NCI-H82 treated with DMSO at 0.1 percent for 48 hours (cell line): ENCODE data around the gene GNB3.

ENCODE experiments used
- DNase-seq: peaks from one replicate; lab custom pipeline; 2025; ENCODE audit not compliant: unreplicated experiment; lab: John Stamatoyannopoulos, UW

GNB3 gene

DNA sequence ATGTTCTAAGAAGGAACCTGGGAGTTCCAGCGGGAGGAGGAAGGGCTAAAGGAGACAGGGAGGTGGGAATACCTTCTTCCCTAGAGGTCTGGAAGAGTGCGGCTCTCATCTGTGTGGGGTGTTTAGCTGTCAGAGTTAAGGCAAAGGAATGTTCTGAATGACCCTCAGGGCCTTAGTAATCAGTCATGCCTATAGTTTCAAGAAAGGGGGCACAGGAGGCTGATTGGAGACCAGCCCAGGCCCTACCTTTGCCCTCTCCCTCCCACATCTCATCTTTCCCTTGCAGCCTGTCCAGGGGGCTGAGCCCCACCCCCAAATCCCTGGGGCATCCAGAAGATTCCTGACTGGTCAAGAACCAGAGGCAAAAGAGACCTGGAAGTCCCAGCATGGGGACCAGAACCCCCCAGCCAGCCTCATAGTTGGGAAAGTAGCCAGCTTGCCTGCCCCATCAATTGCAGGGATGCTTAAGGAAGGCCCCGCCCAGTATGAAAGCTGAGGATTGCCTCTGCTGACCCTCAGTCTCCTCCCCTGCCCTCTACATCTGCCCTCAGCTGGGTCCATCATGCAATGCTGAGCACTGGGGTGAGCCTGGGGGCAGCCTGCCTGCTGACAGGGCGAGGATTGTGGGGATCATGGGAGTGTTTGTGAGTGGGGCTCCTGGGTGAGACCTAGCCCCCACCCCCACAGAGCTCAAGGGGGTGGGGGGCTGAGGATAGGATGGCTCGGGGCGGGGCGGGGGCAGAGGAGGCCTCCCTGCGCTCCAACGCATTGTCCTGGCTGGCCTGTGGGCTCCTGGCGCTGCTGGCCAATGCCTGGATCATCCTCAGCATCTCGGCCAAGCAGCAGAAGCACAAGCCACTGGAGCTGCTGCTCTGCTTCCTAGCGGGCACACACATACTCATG, 17.3 kb upstream of the GNB3 start:
- no peak for DNase-seq

DNA sequence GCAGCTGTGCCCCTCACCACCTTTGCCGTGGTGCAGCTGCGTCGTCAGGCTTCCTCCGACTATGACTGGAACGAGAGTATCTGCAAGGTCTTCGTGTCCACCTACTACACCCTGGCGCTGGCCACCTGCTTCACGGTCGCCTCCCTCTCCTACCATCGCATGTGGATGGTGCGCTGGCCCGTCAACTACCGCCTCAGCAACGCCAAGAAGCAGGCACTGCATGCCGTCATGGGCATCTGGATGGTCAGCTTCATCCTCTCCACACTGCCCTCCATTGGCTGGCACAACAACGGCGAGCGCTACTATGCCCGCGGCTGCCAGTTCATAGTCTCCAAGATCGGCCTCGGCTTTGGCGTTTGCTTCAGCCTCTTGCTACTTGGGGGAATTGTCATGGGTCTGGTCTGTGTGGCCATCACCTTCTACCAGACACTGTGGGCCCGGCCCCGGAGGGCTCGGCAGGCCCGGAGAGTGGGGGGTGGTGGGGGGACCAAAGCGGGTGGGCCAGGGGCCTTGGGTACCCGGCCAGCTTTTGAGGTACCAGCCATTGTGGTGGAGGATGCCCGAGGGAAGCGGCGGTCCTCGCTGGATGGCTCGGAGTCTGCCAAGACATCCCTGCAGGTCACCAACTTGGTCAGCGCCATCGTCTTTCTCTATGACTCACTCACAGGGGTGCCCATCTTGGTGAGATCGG, 16.5 kb upstream of the GNB3 start:
- DNase-seq, result no peak

DNA sequence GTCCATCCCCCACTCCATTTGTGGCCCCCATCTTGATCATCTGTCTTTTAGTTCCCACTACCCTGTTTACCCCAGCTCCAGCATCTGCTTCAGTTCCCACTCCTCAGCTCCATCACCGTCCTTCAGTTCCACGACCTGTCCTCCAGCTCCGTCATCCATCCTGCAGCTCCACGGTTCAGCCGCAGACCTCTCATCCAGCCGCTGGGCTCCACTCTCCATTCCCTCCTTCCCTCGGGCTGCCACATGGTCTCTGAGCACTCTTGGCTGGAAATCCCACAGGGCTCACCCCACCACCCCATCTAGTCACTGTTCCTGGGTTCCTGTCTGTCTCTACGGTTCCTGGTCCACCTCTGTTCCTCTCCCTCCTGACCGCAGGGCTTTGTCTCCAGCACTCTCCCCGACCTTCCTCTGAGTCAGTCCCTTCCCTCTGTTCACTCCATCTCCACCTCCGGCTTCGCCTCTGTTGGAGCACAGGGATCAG, 15.8 kb upstream of the GNB3 start:
- no peak for DNase-seq

DNA sequence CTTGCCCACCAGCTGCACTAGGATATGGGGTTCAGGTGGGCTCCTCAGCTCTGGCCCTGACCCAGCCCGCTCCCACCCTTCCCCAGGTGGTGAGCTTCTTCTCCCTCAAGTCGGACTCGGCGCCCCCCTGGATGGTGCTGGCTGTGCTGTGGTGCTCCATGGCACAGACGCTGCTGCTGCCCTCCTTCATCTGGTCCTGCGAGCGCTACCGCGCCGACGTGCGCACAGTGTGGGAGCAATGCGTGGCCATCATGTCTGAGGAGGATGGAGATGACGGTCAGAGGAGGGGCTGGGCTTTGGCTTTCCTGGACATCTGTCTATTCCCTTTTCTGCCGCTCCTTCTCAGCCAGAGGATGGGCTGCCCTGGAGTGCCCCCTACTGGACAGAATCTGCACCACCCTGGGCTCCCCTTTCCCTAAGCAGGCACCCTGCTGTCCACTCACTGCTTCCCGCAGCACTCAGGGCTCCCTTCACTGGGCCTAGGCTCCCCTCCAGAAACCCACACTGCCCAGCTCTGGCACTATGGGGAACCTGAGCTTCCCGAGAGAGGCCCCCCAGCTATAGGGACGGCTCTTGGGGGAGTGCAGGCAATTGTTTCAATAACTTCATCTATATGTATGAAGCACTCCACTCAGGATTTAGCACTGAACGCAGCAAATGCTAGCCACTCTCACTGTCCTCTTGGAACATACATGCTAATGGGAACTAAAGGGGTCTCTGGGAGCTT, 15.2 kb upstream of the GNB3 start:
- DNase-seq, result peak; percentile 94

DNA sequence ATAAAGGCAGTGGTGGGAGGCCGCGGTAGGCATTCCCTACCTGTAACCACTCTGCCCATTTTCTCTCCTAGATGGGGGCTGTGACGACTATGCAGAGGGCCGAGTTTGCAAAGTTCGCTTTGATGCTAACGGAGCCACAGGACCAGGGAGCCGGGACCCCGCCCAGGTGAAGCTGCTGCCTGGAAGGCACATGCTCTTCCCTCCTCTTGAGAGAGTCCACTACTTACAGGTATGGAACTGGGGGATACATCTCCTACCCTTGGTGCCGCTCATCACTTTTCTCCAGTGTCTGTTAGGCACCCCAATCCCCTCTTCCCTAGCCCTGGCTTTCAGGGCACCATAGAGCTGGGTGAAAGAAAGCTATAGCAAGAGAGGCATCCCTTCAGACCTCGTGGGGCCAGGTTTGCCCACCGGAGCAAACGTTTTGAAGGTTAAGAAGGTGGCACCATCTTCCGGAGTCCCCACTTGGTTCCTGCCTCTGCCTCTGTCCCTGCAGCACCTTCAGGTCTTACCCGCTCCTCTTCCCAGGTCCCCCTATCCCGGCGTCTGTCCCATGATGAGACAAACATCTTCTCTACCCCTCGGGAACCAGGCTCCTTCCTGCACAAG, 14.5 kb upstream of the GNB3 start:
- DNase-seq, result no peak

DNA sequence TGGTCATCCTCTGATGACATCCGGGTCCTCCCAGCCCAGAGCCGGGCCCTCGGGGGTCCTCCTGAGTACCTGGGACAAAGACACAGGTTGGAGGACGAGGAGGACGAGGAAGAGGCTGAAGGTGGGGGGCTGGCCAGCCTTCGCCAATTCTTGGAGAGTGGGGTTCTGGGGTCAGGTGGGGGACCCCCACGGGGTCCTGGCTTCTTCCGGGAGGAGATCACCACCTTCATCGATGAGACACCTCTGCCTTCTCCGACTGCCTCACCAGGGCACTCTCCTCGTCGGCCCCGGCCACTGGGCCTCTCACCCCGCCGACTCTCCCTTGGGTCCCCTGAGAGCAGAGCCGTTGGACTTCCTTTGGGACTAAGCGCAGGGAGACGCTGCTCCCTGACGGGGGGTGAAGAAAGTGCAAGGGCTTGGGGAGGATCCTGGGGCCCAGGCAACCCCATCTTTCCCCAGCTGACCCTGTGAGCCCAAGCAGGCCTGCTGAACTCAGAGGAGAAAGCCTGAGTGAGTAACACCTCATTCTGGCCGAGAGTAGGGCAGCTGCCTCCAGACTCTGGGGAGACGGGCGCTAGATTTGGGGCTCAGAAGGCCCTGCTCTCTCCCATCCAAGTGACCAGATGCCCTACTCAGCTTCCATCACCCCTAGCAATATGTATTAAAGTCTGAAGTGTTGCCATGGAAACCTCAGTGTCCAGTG, 13.8 kb upstream of the GNB3 start:
- no peak for DNase-seq

DNA sequence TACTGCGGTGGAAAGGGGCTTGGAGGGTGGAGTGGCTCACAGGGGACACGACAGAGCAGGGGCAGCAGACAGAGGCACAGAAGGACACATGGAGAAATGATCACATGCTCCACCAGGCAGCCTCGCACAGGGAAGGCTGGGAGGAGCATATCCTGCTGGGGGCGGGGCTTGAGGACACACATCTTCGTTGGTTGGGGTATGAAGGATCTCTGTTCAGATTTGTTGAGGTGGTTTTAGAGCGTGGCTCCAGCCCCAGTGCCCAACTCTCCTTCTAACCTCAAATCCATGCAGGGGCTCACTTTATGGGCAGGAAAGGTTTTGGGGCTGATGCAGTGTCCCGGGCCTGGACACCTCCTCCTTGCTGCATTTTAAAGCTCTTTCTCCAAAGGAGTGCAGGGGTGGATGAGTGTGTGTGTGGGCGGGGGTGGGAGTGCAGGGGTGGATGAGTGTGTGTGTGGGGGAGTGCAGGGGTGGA, 13.3 kb upstream of the GNB3 start:
- peak; percentile 89 for DNase-seq

DNA sequence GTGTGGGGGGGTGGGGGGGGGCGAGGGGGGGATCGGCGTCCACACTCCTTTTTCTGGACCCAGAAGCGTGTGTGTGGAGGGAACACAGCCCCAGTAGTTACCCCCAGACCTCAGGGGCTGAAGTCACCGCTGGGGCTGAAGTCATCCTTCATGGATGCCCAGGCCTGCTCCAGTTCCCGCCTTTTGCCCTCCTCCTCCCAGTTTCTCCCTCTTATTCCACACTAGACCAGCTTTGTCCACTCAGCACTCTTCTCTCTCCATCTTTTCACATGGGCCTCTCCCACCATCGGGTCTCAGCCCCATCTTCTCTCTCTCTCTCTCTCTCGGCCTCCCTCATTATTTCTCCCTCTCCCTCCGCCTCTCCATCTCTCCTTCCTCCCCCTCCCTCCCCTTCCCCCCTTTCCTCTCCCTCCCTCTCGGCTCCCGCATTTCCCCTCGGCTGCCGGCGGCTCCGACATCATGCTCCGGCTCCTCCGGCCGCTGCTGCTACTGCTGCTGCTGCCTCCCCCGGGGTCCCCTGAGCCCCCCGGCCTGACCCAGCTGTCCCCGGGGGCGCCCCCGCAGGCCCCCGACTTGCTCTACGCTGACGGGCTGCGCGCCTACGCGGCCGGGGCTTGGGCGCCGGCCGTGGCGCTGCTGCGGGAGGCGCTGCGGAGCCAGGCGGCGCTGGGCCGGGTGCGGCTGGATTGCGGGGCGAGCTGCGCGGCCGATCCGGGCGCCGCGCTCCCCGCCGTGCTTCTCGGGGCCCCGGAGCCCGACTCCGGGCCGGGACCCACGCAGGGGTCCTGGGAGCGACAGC, 12.5 kb upstream of the GNB3 start, which contains the start of gene P3H3:
Gene P3H3, plus strand, starts transcription at position 426 of the 799 bp plus-strand sequence. Its CDS starts 34 bp downstream, at position 460.
- DNase-seq, result peak; percentile 47

DNA sequence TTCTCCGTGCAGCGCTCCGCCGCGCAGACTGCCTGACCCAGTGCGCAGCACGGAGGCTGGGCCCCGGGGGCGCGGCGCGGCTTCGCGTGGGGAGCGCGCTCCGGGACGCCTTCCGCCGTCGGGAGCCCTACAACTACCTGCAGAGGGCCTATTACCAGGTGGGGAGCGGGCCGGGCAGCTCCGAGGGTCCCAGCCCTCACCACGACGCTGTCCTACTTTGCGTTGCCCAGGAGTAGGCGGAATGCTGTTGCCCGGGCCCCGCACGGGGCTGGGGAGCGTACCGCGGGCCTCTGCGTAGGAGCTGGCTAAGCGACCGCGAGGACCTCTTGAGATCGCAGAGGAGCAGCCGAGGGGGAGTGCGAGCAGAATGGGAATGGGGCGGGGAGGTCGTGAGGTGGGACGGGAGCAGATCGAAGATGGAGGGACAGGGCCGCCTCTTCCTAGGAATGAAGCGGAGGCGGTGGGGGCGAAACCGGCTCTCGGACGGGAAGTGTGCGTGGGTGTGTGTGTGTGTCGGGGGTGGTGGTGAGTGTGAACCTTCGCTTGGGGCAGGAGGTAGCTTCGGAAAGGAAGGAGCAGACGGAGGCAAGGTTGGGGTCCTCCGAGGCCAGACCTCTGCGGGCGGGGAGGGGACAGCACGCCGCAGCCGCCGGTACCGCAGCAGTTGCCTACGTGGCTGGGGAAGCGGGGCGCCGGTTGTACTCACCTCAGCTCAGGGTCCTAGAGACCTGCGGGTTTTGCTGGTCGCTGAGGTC, 11.8 kb upstream of the GNB3 start:
- no peak for DNase-seq

DNA sequence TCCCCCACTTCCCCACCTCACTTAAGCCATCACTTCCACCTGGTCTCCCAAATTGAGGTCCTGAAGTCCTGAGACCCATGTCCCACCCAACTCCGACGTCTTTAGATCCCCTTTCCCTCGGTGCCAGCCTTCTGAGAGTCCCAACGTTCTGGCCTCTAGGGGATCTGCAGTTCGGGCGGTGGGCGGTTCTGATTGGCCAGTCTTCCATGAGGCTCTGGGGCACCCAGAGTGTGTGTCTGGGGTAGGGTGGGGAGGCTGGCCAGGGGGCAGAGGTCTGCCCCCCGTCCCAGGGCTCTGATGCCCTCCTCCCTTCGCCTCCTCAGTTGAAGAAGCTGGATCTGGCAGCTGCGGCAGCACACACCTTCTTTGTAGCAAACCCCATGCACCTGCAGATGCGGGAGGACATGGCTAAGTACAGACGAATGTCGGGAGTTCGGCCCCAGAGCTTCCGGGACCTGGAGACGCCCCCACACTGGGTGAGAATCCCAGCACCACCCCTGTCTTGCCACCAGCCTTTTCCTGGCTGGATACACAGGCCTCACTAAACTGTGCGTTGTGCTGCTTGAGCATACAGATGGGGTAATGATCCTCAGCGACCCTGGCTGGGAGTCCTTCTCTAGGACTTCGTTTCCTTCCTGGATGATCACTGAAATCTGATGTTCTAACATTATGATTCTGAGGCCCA, 11.0 kb upstream of the GNB3 start:
- peak; percentile 23 for DNase-seq

DNA sequence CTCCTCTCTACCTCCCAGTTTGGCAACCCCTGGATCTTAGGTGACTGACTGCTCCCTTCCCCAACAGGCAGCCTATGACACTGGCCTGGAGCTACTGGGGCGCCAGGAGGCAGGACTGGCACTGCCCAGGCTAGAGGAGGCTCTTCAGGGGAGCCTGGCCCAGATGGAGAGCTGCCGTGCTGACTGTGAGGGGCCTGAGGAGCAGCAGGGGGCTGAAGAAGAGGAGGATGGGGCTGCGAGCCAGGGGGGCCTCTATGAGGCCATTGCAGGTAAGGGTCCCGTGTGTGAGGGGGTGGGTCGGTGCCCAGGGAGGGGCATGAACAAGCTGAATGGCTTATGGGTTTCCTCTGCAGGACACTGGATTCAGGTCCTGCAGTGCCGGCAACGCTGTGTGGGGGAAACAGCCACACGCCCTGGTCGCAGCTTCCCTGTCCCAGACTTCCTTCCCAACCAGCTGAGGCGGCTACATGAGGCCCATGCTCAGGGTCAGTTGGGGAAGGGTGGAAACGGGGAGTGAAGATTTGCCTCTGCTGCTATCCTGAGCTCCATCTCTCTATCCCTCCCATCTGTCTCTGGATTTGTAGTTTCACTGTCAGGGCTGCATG, 10.3 kb upstream of the GNB3 start:
- DNase-seq, result no peak

DNA sequence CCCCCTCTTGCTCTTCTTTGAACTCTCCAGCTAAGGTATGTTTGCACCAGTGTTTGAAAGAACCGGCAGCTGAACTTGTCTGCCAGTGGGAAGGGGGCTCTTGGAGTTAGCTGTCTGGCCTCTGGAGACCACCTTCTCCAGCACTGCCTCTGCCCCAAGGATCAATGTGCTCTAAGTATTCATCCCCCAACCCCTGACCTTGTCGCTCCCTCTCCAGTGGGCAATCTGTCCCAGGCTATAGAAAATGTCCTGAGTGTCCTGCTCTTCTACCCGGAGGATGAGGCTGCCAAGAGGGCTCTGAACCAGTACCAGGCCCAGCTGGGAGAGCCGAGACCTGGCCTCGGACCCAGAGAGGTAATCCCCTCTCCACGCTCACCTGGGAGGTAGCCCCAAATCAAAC, 9.7 kb upstream of the GNB3 start:
- DNase-seq, result no peak

DNA sequence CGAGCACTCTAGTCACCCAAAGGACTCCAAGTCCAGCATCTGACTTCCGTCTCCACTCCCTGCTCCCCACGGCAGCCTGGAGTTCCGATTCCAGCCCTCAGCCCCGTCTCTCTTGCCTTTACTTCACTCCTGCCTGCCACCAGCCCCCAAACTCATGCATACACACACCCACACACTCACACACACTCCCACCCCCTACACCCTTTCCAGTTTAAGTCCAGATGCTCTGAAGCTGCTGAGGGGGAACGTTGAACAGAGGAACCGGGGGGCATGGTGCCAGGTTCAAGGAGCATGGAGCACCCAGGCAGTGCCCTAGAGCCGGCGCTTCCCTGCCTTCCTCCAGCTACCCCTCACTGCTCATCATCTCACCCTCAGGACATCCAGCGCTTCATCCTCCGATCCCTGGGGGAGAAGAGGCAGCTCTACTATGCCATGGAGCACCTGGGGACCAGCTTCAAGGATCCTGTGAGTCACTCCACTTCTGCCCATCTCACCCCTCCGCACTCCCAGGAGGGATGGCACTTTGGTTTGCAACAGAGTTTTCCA, 9.2 kb upstream of the GNB3 start:
- no peak for DNase-seq

DNA sequence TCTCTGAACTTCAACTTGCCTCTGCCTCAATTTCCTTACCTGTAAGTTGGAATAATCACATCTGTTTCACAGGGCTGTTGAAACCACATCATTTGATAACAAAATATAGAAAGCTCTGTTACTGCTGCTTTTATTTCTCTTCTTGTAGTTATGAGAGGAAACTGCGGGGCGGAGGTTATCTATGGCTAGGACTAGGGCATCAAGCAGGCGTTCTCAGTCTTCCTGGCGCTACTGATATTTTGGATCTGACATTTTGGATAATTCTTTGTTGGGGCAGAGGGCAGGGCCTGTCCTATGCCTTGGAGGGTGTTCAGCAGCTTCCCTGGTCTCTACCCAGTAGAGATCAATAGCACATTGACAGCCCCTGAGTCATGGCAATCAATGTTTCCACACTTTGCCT, 8.6 kb upstream of the GNB3 start:
- DNase-seq, result no peak

DNA sequence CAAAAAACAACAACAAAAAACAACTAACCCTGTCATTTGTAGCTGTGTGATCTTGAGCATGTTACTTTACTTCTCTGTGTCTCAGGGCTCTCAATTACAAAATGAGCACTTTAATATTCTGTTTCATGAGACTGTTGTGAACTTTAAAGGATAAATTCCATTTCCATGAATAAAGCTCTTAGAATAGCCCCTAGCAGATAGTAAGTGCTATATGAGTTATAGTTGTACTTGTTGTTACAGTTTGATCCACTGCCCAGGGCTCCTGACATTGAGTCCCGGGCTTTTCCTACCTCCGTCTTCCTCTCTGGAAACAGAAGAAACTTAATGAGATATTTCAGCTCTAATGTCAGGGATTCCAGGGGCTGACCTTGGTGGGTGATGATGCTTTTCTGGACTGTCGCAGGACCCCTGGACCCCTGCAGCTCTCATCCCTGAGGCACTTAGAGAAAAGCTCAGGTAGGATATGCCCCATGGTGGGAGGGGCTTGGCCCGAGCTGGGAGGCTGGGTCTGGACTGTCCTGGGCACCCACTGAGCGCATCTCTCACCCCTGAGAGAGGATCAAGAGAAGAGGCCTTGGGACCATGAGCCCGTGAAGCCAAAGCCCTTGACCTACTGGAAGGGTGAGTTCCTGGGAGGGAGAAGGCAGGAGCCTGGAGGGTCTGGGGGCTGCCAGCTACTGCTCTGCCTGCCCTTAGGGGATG, 7.4 kb upstream of the GNB3 start:
- no peak for DNase-seq

DNA sequence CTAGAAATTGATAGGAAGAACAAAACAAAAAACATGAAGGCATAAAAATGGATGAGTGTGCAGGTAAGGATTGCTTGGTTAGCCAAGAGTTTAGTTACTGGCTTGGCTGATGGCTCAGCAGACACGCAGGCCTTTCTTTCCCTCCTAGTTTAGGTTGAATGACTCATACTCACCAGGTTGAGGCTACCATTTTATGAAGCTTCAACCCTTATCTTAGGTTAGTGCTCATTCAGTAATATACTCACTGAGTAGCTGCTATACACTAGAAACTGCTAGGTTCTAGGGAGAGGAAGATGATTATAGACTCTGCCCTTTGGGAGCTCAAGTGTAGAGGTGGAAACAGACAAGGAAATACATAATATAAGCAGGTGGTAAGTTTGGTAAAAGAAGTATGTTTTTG, 6.5 kb upstream of the GNB3 start:
- no peak for DNase-seq

DNA sequence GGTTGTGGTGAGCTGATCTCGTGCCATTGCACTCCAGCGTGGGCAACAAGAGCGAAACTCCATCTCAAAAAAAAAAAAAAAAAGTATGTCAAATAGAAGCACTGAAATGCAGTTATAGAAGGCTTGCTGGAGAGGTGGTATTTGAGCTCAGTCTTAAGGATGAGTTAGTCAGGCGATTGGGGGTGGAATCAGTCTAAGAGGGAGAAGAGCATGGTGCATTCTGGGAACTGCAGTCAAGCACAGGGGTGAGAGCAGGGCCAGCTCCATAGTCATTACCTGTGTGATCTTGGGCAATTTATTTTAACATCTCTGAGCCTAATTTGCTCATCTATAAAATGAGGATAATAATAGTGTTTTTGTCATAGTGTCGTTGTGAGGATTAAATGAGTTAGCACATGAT, 5.9 kb upstream of the GNB3 start:
- DNase-seq, result no peak
